ENCODE results near the gene ARMC2.

ARMC2 gene

DNA sequence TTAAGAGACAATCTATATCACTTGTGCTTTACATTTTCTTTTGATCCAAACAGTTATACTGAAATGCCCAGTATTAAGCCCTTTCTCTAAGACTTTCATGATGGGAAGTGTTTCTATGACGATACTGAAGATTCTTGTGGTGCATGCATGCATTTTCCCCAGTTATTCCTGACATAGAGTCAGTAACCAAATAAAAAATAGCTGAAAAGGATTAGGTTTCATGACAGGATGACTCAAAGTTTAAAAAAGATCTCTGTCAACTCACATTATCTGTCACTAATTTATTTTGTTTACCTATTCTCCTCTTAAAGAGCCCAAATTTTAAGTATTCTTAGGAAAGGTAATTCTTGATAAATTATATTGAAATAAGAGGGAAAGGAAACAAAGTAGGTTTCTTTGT is 148.0 kb downstream of the ARMC2 start:
- H3K36me3 ChIP-seq (ENCODE audit: low read length) = no peaks in the 10 kb centered on the region
- H2AFZ ChIP-seq (ENCODE audit: low read depth, low read length, severe bottlenecking) = no peak overlapping the region
- H4K20me1 ChIP-seq (ENCODE audit: low read depth, low read length) = no peaks in the 10 kb centered on the region
- H3K79me2 ChIP-seq (ENCODE audit: insufficient read depth, low read length) = no peaks in the 10 kb centered on the region
- TF ChIP-seq EZH2phosphoT487 (conservative IDR thresholded peaks at IDR 0.05; ENCODE audit: low read length) = no peak
- no peak for TF ChIP-seq CTCF (IDR thresholded peaks at IDR 0.05; ENCODE audit: insufficient read depth, low read length, poor library complexity, severe bottlenecking)
- H3K9me3 ChIP-seq (ENCODE audit: insufficient read depth, low read length) = no peaks in the 10 kb centered on the region
- H3K4me2 ChIP-seq (ENCODE audit: low read depth, low read length, poor library complexity, severe bottlenecking) = no peak overlapping the region
- no peaks in the 10 kb centered on the region for H3F3A ChIP-seq (ENCODE audit: insufficient read depth)
- no peak overlapping the region for H3K4me3 ChIP-seq (ENCODE audit: insufficient read depth, low read length, poor library complexity, severe bottlenecking)
- H3K27ac ChIP-seq (ENCODE audit: low read depth, low read length) = no peak overlapping the region
- H3K9ac ChIP-seq (ENCODE audit: low read length) = no peak overlapping the region
- no peaks in the 10 kb centered on the region for H3K9me2 ChIP-seq (replicated peaks; ENCODE audit: insufficient read depth, low read length)
- no peaks in the 10 kb centered on the region for H3K27me3 ChIP-seq (ENCODE audit: low read length)

DNA sequence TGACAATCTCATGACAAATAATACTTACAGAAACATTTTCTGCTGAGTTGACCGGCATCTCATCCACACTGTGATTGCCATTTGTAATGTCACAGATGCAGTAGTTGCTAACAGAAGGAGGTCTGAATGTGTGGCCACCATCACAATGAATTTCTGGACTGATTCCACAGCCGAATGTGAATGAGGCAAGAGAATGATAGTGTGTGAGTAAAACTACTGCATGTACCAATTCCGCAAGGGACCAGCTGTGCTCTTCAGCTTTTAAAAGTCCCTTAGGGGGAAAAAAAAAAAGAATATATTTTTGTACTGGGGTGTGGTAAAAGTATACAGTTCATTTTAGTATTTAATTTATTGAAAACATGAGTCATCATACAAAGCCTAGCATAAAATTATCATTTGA is 150.3 kb downstream of the ARMC2 start:
- no peaks in the 10 kb centered on the region for H3K9me2 ChIP-seq (replicated peaks; ENCODE audit: insufficient read depth, low read length)
- no peaks in the 10 kb centered on the region for H3K9me3 ChIP-seq (ENCODE audit: insufficient read depth, low read length)
- no peaks in the 10 kb centered on the region for H3F3A ChIP-seq (ENCODE audit: insufficient read depth)
- H3K4me2 ChIP-seq (ENCODE audit: low read depth, low read length, poor library complexity, severe bottlenecking) = no peak overlapping the region
- no peak overlapping the region for H3K4me3 ChIP-seq (ENCODE audit: insufficient read depth, low read length, poor library complexity, severe bottlenecking)
- TF ChIP-seq CTCF (IDR thresholded peaks at IDR 0.05; ENCODE audit: insufficient read depth, low read length, poor library complexity, severe bottlenecking) = no peak
- TF ChIP-seq EZH2phosphoT487 (conservative IDR thresholded peaks at IDR 0.05; ENCODE audit: low read length) = no peak
- no peaks in the 10 kb centered on the region for H4K20me1 ChIP-seq (ENCODE audit: low read depth, low read length)
- H3K79me2 ChIP-seq (ENCODE audit: insufficient read depth, low read length) = no peaks in the 10 kb centered on the region
- H2AFZ ChIP-seq (ENCODE audit: low read depth, low read length, severe bottlenecking) = no peak overlapping the region
- H3K27me3 ChIP-seq (ENCODE audit: low read length) = no peaks in the 10 kb centered on the region
- no peaks in the 10 kb centered on the region for H3K36me3 ChIP-seq (ENCODE audit: low read length)
- H3K9ac ChIP-seq (ENCODE audit: low read length) = no peak overlapping the region
- no peak overlapping the region for H3K27ac ChIP-seq (ENCODE audit: low read depth, low read length)

- TF ChIP-seq EZH2phosphoT487 (conservative IDR thresholded peaks at IDR 0.05; ENCODE audit: low read length) = no peak
- TF ChIP-seq CTCF (IDR thresholded peaks at IDR 0.05; ENCODE audit: insufficient read depth, low read length, poor library complexity, severe bottlenecking) = no peak
- H3K9me3 ChIP-seq (ENCODE audit: insufficient read depth, low read length) = no peaks in the 10 kb centered on the region
- no peak overlapping the region for H2AFZ ChIP-seq (ENCODE audit: low read depth, low read length, severe bottlenecking)
- H3K27ac ChIP-seq (ENCODE audit: low read depth, low read length) = no peak overlapping the region
- no peak overlapping the region for H3K4me2 ChIP-seq (ENCODE audit: low read depth, low read length, poor library complexity, severe bottlenecking)
- H3F3A ChIP-seq (ENCODE audit: insufficient read depth) = no peaks in the 10 kb centered on the region
- no peak overlapping the region for H3K9ac ChIP-seq (ENCODE audit: low read length)
- H4K20me1 ChIP-seq (ENCODE audit: low read depth, low read length) = no peaks in the 10 kb centered on the region
- no peaks in the 10 kb centered on the region for H3K27me3 ChIP-seq (ENCODE audit: low read length)
- no peak overlapping the region for H3K4me3 ChIP-seq (ENCODE audit: insufficient read depth, low read length, poor library complexity, severe bottlenecking)
- H3K79me2 ChIP-seq (ENCODE audit: insufficient read depth, low read length) = no peaks in the 10 kb centered on the region
- H3K9me2 ChIP-seq (replicated peaks; ENCODE audit: insufficient read depth, low read length) = no peaks in the 10 kb centered on the region
- no peaks in the 10 kb centered on the region for H3K36me3 ChIP-seq (ENCODE audit: low read length)
These were observed 151.2 kb downstream of the ARMC2 start for GRCh38 chr6:108999428-108999827.

- Histone ChIP-seq H3K9me3 (ENCODE audit: insufficient read depth, low read length) (no peaks in the 10 kb centered on the region), H3K36me3 (ENCODE audit: low read length) (no peaks in the 10 kb centered on the region), H3K27ac (ENCODE audit: low read depth, low read length) (no peak overlapping the region), H2AFZ (ENCODE audit: low read depth, low read length, severe bottlenecking) (no peak overlapping the region), H3K4me2 (ENCODE audit: low read depth, low read length, poor library complexity, severe bottlenecking) (no peak overlapping the region), H3K9ac (ENCODE audit: low read length) (no peak overlapping the region), H4K20me1 (ENCODE audit: low read depth, low read length) (no peaks in the 10 kb centered on the region), H3K9me2 (replicated peaks; ENCODE audit: insufficient read depth, low read length) (no peaks in the 10 kb centered on the region), H3K79me2 (ENCODE audit: insufficient read depth, low read length) (no peaks in the 10 kb centered on the region), H3F3A (ENCODE audit: insufficient read depth) (no peaks in the 10 kb centered on the region), H3K27me3 (ENCODE audit: low read length) (no peaks in the 10 kb centered on the region), H3K4me3 (ENCODE audit: insufficient read depth, low read length, poor library complexity, severe bottlenecking) (no peak overlapping the region)
- TF ChIP-seq EZH2phosphoT487 (conservative IDR thresholded peaks at IDR 0.05; ENCODE audit: low read length) (no peak), CTCF (IDR thresholded peaks at IDR 0.05; ENCODE audit: insufficient read depth, low read length, poor library complexity, severe bottlenecking) (no peak)
These were observed 152.1 kb downstream of the ARMC2 start for GRCh38 chr6:109000289-109000688.
